Heart right ventricle (tissue), 16 donors: ENCODE results near the gene IPO4. TPM values are rescaled to one million over a fixed set of nuclear protein-coding genes. Genes with fewer than 3 reads are reported as not detected.

Source experiments
- ATAC-seq, 8 donors: fragments of 200-7000 bp; cut with Tn5 transposase; one replicate each; pipeline ENCODE4 v1.9.1; 2020; ENCODE audit warnings: mild to moderate bottlenecking in 8 of 8, moderate library complexity in 8 of 8, moderate number of reproducible peaks in 1 of 8
- DNase-seq, 2 donors: peaks; one replicate each; pipeline ENCODE4 v3.0.0-alpha.2; 2020
- H3K27ac ChIP-seq, 10 donors: fragments of 200-600 bp; sonication (generic) in 2 of 10; one replicate each; pipeline versions ENCODE4 v1.5.0 to v1.8.0; 2020 to 2022; ENCODE audit warnings: mild to moderate bottlenecking in 3 of 10
- H3K27me3 ChIP-seq, 7 donors: fragments of 200-600 bp; one replicate each; pipeline ENCODE4 v1.8.0; 2021 to 2022; ENCODE audit warnings: mild to moderate bottlenecking in 2 of 7
- H3K36me3 ChIP-seq, 9 donors: fragments of 200-600 bp; sonication (generic) in 1 of 9; one replicate each; pipeline versions ENCODE4 v1.5.0 to v1.8.0; 2020 to 2022; ENCODE audit warnings: mild to moderate bottlenecking in 2 of 9
- H3K4me1 ChIP-seq, 9 donors: fragments of 200-600 bp; sonication (generic) in 1 of 9; one replicate each; pipeline versions ENCODE4 v1.5.0 to v1.8.0; 2020 to 2022; ENCODE audit warnings: mild to moderate bottlenecking in 4 of 9
- H3K4me3 ChIP-seq, 10 donors: fragments of 200-600 bp; sonication (generic) in 2 of 10; one replicate each; pipeline versions ENCODE4 v1.5.0 to v1.8.0; 2020 to 2022; ENCODE audit warnings: mild to moderate bottlenecking in 7 of 10, moderate library complexity in 2 of 10
- H3K9me3 ChIP-seq, 11 donors: fragments of 200-600 bp in 10 of 11; sonication (generic) in 2 of 11; one replicate each; pipeline versions ENCODE4 v1.5.0 to v1.8.0; 2013 to 2022; ENCODE audit warnings: mild to moderate bottlenecking in 2 of 11, control low read depth in 1 of 11, moderate library complexity in 1 of 11
- WGBS, 2 donors: extraction: QIAGEN DNeasy Blood & Tissue Kit; methylation state at CpG; one replicate each; pipeline ENCODE4 v1.1.7; 2013; ENCODE audit warnings: inconsistent platforms in 1 of 2; 5-methylcytosine and 5-hydroxymethylcytosine counted together
- intact Hi-C, 10 donors: fragments of 100-400 bp; cut with DNase I; formaldehyde crosslinking; loops; one replicate each; pipeline versions ENCODE4 v1.11.1 to v1.14.2; 2022
- polyA plus RNA-seq, 2 donors: library from polyadenylated mRNA; stranded (reverse); fragments of 200-250 nt; gene quantifications; one replicate each; pipeline ENCODE4 v1.2.3, GENCODE V29; 2013
- total RNA-seq, 10 donors: library from RNA; stranded (reverse); fragmentation: NEBNext Ultra II Directional in 3 of 10; extraction: Animal tissue kit (Norgen Biotek cat#: 25700) in 3 of 10; gene quantifications; one replicate each; pipeline versions ENCODE4 v1.2.1 to v1.2.4, GENCODE V29; 2021 to 2023
- TF ChIP-seq, protein P1 (sequence below), 9 donors: fragments of 200-600 bp; sonication (generic) in 2 of 9; IDR thresholded peaks; one replicate each; pipeline versions ENCODE4 v1.5.0 to v1.8.0; 2021 to 2022; ENCODE audit warnings: antibody characterized with exemption in 9 of 9, mild to moderate bottlenecking in 5 of 9, moderate library complexity in 1 of 9
- donor health status: Arrhythmogenic right ventricular cardiomyopathy.
- donor health status: ischemic (EF 13 %, LVEDD 7.1; RV severe dilation, severe dysfunction).
- donor health status: healthy with polysubstance abuse.
- donor health status: DM: no; HTN: yes; CAD: no.
- donor health status: DM: no; HTN: no; CAD: no.
- donor health status: ischemic (EF 25% LVEDD 6.9; RV normal size, moderate dysfunction).
- donor health status: ischemic (EF 25% LVEDD 5.7; RV mildly dilated, moderate dysfunction).
- donor health status: healthy.
- donor health status: DM: yes; HTN: yes; CAD: no.
- donor health status: Ischemic cardiomyopathy.
- donor health status: ischemic (EF 35%, LVEDD 5.7; RV mildly dilated, moderate dysfunction).
- donor health status: nonischemic (EF 11% LVEDD 7.7; RV severe dilation, severe dysfunction).
- donor health status: DM: yes; HTN: yes; CAD: no.
- donor health status: PGD.
- donor health status: ischemic (EF 29% LVEDD 5.4; RV normal size, mild dysfunction).
- donor health status: nonischemic (EF 23%, LVEDD 6.1; RV moderate dilation, normal function).

IPO4 gene
- total and polyA plus RNA-seq, 12 donors = 4.4 to 23.8 (median 12.6) TPM

DNA sequence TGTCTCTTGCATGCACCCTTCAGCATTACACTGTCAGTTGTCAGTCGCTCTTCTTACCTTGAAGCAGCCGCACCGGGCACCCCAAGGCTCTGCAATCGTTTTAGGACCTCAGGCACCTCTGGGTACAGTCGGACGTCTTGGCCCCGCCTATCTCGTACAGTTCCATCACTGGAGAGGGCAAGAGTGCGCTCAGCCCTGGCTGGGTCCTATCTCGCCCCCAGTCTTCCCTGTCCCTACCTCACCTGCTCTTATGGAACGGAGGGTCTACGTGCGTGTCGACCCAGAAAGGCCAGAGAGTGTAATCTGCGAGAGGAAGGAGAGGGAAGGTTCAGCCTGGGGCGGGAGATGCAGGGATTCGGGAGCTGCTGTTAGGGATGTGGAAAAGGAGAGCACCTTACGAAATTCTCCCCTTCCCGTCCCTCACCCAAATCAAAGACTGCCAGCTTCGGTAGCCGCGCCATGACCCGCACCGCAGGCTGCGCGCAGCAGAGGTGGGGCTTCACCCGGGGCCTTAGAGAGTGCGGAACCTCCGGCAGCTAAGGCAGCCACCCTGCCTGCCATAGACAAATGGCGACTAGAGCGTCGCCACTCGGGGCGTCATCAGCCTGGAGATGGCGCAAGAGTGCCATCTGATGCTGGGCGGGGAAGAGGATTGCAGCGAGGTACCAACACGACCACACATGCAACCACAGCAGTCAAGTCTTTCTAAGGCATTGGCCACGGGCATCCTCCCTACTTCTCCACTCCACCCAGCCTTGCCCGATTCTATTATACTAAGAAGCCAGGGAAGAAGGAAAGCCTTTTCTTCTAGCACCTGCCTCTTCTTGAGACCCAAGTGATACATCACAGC lies 27.1 kb upstream of the IPO4 start, which contains the start of gene MDP1:
Gene MDP1, minus strand, starts transcription at position 572 of the 850 bp plus-strand sequence. Its CDS starts 111 bp downstream, at position 461.
- Histone ChIP-seq H3K9me3 (no peaks in the 10 kb centered on the region), H3K27ac (peak within 1 kb of the TSS; percentile 60 to 95 (median 88)), H3K4me3 (peak within 1 kb of the TSS; percentile 54 to 88 (median 76)), H3K36me3 (peaks cover 0 to 35% (median 6%) of the 10 kb centered on the region in 9 donors), H3K27me3 (no peaks in the 10 kb centered on the region), H3K4me1 (peaks cover 0 to 42% (median 26%) of the 10 kb centered on the region in 9 donors)
- 0% methylated on average over 40 of the region's 40 CpGs for WGBS, 2 donors
- ATAC-seq (peak; percentile 79 to 87 (median 82)), DNase-seq (peak; percentile 85)
- TF ChIP-seq, protein P1, sequence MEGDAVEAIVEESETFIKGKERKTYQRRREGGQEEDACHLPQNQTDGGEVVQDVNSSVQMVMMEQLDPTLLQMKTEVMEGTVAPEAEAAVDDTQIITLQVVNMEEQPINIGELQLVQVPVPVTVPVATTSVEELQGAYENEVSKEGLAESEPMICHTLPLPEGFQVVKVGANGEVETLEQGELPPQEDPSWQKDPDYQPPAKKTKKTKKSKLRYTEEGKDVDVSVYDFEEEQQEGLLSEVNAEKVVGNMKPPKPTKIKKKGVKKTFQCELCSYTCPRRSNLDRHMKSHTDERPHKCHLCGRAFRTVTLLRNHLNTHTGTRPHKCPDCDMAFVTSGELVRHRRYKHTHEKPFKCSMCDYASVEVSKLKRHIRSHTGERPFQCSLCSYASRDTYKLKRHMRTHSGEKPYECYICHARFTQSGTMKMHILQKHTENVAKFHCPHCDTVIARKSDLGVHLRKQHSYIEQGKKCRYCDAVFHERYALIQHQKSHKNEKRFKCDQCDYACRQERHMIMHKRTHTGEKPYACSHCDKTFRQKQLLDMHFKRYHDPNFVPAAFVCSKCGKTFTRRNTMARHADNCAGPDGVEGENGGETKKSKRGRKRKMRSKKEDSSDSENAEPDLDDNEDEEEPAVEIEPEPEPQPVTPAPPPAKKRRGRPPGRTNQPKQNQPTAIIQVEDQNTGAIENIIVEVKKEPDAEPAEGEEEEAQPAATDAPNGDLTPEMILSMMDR (IDR thresholded peaks at IDR 0.05) = peak; percentile 17 to 80 (median 68)
- intact Hi-C loops = no loop called here

DNA sequence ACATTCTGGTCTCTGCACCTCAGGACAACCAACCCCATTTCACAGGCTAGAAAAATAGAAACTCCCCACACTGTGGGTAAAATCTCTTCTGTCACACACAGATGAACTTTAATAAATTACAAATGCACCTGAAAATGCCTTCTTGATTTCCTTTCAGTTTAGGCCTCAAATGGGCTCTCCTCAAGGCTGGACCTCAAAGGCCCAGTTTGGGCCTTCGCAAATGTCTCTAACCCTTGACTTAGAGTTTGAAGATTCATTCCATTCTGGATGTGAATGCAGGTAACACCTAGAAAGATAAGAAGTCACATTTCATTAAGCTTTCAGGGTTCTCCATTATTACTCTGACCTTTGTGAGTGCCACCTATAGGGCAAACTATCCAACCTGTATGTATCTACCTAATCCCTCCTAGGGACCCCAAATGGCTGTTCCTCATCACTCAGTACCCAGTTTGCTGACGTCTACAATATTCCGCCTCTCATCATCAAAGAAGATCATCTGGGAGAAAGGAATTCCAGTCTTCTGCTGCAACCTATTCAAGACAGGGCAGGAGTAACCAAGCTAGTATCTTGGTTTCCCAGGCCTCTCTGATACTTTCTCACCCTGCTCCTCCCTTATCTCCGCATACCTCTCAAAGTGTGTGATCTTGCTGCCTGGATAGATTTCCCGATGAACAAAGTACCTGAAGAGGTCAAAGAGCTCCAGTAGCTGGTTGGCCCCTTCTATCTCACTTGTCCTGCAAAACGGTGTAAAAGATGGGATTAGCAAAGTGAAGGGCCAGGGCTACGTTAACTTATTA lies 25.4 kb upstream of the IPO4 start:
- Histone ChIP-seq H3K4me3 (peak overlapping the region in 9 of 10 donors; percentile 54 to 93 (median 80)), H3K4me1 (peaks cover 0 to 42% (median 26%) of the 10 kb centered on the region in 9 donors), H3K27me3 (no peaks in the 10 kb centered on the region), H3K27ac (peak overlapping the region in 9 of 10 donors; percentile 90 to 98 (median 96)), H3K9me3 (no peaks in the 10 kb centered on the region), H3K36me3 (peaks cover 0 to 49% (median 12%) of the 10 kb centered on the region in 9 donors)
- intact Hi-C loops = no loop called here
- TF ChIP-seq, protein P1 (IDR thresholded peaks at IDR 0.05) = no peak
- 86 to 87% methylated on average over 7 of the region's 7 CpGs for WGBS, 2 donors
- no peak for DNase-seq
- ATAC-seq = no peak

DNA sequence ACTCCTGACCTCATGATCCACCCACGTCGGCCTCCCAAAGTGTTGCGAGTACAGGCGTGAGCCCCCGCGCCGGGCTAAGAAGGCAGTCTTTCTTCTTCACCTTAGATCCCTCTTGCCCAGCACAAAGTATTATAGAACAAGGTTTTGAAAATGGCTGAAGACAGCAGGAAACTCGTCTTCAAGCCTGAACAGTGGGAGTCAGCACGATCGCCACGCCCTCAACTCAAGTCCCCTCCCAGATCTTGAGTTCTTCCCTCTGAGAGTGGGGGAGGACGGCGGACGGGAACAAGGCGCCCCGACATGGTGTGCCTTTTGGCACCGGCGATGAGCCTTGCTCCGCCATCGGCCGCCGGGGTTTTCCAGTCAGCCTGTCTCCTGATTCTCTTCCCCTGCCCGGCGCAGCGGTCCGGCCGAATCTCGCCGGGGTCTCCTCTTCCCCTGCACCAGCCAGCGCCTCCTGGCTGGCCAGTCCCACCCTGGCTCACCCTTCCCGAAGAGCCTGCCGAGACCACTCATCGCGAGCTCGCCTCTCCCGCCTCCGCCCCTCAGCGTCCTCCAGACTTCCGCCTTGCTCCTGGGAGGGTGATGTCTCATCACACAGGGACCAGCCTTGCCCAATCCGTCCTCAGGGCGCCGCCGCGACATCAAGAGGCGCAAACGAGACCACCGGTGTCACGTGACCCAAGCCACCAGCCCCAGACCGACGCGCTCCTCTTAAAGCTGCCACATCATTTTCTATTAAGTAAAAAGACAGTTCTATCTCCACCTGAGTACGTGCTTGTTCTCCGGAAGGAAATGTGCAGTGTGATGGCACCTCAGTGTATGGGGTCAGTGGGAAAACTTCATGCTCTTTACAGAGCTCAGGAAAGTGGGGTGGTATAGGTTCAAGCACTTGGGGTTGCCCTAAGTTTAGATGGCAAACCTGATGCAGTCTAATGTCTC lies 24.6 kb upstream of the IPO4 start, which contains the start of gene CHMP4A:
Gene CHMP4A, minus strand, starts transcription at position 565 of the 942 bp plus-strand sequence. Its CDS starts 49 bp downstream, at position 516.
- intact Hi-C loops = no loop called here
- peak within 1 kb of the TSS; percentile 78 to 98 (median 96) for H3K27ac ChIP-seq
- H3K27me3 ChIP-seq = no peaks in the 10 kb centered on the region
- DNase-seq (peak; percentile 95 to 97), ATAC-seq (peak; percentile 92 to 95 (median 94))
- WGBS, 2 donors = 0 to 1% methylated on average over 53 of the region's 53 CpGs
- H3K9me3 ChIP-seq = no peaks in the 10 kb centered on the region
- H3K4me3 ChIP-seq = peak within 1 kb of the TSS; percentile 54 to 93 (median 76)
- peaks cover 0 to 55% (median 13%) of the 10 kb centered on the region in 9 donors for H3K36me3 ChIP-seq
- TF ChIP-seq, protein P1 (IDR thresholded peaks at IDR 0.05) = peak in 4 of 9 donors; percentile 8 to 52 (median 42)
- peaks cover 0 to 42% (median 26%) of the 10 kb centered on the region in 9 donors for H3K4me1 ChIP-seq
